Measurements from ENCODE around the gene DDHD1. TPM values are rescaled to one million over a fixed set of nuclear protein-coding genes. Genes with fewer than 3 reads are reported as not detected.

The DDHD1 gene
- polyA plus RNA-seq, 2 of the 4 experiments (the other 2 are of a cell fraction), result 6.2 to 12.3 TPM

- TF ChIP-seq HMGXB4 (CRISPR knock-in tag; IDR thresholded peaks at IDR 0.05; ENCODE audit: borderline replicate concordance) (no peak), RNF2 (IDR thresholded peaks at IDR 0.05; ENCODE audit: borderline replicate concordance, low read depth) (no peak), MAFK (IDR thresholded peaks at IDR 0.05; ENCODE audit: partially characterized antibody) (no peak)
Measured at GRCh38 chr14:53127832-53128231, 25.3 kb downstream of the DDHD1 start (continued).

GRCh38 chr14:53127151-53127550, 26.0 kb downstream of the DDHD1 start:
- POLR2A ChIA-PET, result no interaction called here
- H3K4me1 ChIP-seq, result peaks cover 3% of the 10 kb centered on the region; the same call in 1 of the 3 replicates
- CTCF ChIA-PET, result interaction anchor here (1.2 to 2.3 kb wide), 2 partner anchors 17 to 25 kb away, joined by 6 to 7 read pairs; partner anchors contain the start of gene DDHD1
- no peaks in the 10 kb centered on the region for H3K9me3 ChIP-seq
- H3K27ac ChIP-seq, result no peak overlapping the region
- no peak overlapping the region for H3K4me2 ChIP-seq
- ATAC-seq, result no peak
- 53% methylated on average over 1 of the region's 1 CpG for WGBS (ENCODE audit: missing lambda C conversion rate)
- no peak for DNase-seq (ENCODE audit: low read depth in 1 of 2, low spot score in 1 of 2)
- TF ChIP-seq HMGXB4 (CRISPR knock-in tag; IDR thresholded peaks at IDR 0.05; ENCODE audit: borderline replicate concordance), result no peak
- TF ChIP-seq NFE2L2 (conservative IDR thresholded peaks at IDR 0.05; ENCODE audit: low read length), result no peak
- no peak for TF ChIP-seq RAD21 (conservative IDR thresholded peaks at IDR 0.05 in 1 of 2, IDR thresholded peaks at IDR 0.05 in 1 of 2)
- no peak for TF ChIP-seq NPAS2 (CRISPR knock-in tag; IDR thresholded peaks at IDR 0.05; ENCODE audit: borderline replicate concordance)
- H3K4me3 ChIP-seq, result no peak overlapping the region
- no peak for FAIRE-seq

GRCh38 chr14:53126731-53127130, 26.4 kb downstream of the DDHD1 start:
- TF ChIP-seq EHMT2 (IDR thresholded peaks at IDR 0.05; ENCODE audit: low read depth), result no peak
- no peak for TF ChIP-seq HMGXB4 (CRISPR knock-in tag; IDR thresholded peaks at IDR 0.05; ENCODE audit: borderline replicate concordance)
- no peak for TF ChIP-seq ESRRA (IDR thresholded peaks at IDR 0.05; ENCODE audit: borderline replicate concordance, low read length)
- TF ChIP-seq POLR2AphosphoS2 (conservative IDR thresholded peaks at IDR 0.05; ENCODE audit: low read length), result no peak
- TF ChIP-seq CEBPB (IDR thresholded peaks at IDR 0.05), result no peak
- no peak for TF ChIP-seq PBX3 (IDR thresholded peaks at IDR 0.05)
- no peak for TF ChIP-seq BHLHE40 (IDR thresholded peaks at IDR 0.05; ENCODE audit: low read depth, low read length)
- no peak for TF ChIP-seq POLR2A (IDR thresholded peaks at IDR 0.05; ENCODE audit: low read length)
- TF ChIP-seq GATA3 (IDR thresholded peaks at IDR 0.05; ENCODE audit: borderline replicate concordance), result no peak
- no peak for TF ChIP-seq RCOR1 (IDR thresholded peaks at IDR 0.05; ENCODE audit: low read depth, low read length)
- no peak for TF ChIP-seq FOXS1 (CRISPR knock-in tag; IDR thresholded peaks at IDR 0.05)
- WGBS (ENCODE audit: missing lambda C conversion rate), result 60% methylated on average over 6 of the region's 6 CpGs
- DNase-seq (ENCODE audit: low read depth in 1 of 2, low spot score in 1 of 2) (no peak), FAIRE-seq (no peak), ATAC-seq (no peak)
- Histone ChIP-seq H3K4me3 (no peak overlapping the region), H3K4me2 (no peak overlapping the region), H3K4me1 (peaks cover 3% of the 10 kb centered on the region; the same call in 1 of the 3 replicates), H3K27ac (no peak overlapping the region), H3K9me3 (no peaks in the 10 kb centered on the region)
- POLR2A ChIA-PET, result no interaction called here
- CTCF ChIA-PET, result interaction anchor here (1.0 to 2.3 kb wide), 2 partner anchors 15 to 17 kb away, joined by 3 to 7 read pairs; no protein-coding TSS in a partner anchor

All from A549 (cell line).